ENCODE measurements around the gene KCND1.

DNA sequence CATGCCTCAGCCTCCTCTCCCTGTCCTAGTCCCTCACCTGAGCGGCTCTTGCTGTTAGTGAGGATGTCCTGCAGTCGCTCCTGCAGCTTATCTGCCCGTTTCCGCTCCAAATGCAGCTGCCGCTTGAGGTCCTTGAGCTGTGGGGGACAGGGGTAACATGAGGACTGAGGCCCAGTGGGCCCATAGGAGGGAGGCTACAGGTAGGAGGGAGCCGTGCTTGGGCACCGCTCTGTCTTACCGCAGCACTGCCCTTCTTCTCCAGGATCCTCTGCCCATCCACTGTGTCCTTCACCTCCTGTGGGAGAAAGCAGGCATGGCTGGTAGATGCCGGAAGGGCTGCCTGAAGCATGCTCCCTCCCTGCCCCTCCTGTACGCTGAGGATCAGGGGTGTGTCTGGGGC, 9.5 kb upstream of the KCND1 start:
- TF ChIP-seq, protein P1, sequence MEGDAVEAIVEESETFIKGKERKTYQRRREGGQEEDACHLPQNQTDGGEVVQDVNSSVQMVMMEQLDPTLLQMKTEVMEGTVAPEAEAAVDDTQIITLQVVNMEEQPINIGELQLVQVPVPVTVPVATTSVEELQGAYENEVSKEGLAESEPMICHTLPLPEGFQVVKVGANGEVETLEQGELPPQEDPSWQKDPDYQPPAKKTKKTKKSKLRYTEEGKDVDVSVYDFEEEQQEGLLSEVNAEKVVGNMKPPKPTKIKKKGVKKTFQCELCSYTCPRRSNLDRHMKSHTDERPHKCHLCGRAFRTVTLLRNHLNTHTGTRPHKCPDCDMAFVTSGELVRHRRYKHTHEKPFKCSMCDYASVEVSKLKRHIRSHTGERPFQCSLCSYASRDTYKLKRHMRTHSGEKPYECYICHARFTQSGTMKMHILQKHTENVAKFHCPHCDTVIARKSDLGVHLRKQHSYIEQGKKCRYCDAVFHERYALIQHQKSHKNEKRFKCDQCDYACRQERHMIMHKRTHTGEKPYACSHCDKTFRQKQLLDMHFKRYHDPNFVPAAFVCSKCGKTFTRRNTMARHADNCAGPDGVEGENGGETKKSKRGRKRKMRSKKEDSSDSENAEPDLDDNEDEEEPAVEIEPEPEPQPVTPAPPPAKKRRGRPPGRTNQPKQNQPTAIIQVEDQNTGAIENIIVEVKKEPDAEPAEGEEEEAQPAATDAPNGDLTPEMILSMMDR (IDR thresholded peaks at IDR 0.05), result no peak
- TF ChIP-seq POLR2A (IDR thresholded peaks at IDR 0.05), result no peak

Measured in Peyer's patch (tissue), 4 donors.